ENCODE results near the gene COX10.
"Not testable (repeated sequence)": the region's sequence is repeated elsewhere in the genome, so short reads cannot be mapped to it uniquely, and the experiment has no call there.

Gene COX10

DNA sequence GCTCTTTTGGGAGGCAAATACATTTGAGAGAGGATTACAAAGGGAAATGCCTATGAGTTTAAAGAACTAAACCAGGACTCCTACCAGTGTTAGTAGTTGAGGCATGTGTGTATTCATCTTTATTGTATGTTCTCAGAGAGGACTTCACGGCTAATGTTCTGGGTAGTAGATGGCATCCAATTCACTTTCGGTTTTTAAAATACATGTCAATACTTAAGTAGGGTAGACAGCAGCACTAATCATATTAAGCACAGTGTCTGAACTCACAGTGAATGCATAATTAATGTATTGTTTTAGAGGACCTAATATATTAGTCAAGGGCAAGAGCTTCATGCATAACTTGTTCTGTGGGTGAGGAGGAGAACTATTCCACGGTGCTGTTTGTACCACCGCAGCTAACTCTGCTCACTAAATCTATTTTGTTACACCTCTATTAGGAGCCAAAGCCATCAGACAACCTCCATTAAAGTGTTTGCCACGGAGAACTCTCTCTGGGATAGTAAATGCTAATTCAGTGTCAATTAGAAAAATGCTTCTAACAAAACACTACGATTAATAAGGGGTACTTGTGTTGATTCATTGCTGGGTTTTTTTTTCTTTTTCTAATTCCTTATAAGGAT, 56.3 kb downstream of the COX10 start:
- no peak for DNase-seq

DNA sequence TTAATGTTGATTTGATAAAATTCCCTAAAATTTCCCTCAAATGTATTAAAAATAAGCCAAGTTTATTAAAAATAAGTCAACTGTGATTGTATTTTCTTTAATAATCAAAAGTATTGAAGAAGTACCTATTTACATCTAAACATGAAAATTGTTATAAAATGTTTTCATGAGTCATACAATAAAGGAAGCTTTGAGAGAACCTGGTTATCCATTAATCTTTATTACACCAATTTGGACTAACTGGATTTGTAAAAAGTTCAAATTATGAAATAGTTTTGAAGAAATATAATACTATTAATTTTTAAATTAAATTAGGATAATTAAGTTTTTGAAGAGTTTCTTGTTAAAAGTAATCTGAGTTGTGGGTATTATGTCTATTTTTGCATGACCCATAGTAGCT, 63.8 kb downstream of the COX10 start:
- DNase-seq = no peak

DNA sequence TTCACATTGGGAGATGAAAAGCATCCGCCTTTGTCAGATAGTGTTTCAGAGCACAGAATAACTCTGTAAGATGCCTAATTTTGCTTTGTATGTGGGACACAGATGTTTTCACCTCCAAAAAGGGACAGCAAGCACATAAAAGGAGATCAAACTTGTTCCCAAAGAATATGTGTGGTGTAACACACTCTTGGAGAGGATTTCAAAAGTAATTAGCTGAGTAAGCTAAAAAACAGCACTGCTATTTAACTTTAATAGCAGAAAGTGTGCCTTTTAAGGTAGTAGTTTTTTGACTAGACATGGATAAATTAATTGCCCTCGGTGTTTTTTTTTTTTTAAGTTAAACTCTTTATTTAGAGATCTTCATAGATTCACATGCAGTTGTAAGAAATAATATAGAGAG, 65.2 kb downstream of the COX10 start:
- no peak for DNase-seq

DNA sequence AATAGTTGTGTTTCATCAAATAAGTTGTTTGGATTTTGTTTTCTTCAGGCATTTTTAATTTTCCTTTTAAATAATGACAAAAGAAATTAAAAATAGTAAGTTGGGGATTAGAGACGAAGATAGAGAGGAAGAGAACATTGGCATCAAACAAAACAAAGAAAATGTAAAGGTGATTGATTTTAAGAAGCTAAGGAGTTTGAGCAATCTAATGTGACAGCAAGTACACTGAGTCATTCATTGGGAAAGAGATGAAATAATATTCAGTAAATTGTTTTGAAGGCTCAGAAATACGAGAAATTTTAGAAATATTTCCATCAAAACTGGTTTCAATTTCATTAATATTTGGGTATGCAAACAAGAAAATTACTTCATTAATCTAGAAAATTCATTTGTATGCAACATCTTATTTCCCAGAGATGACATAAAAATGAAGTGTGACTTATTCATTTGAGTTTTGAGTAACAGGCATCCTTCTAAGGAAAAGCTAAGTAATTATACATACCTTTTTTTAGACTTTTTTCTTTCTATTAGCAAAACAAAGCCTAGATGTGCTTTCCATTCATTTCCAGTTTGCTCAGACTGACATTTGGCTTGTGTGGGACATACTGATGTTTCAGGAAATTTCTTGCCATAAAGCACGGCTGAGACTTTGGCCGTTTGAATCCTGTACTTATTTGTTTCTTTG, 66.7 kb downstream of the COX10 start:
- no peak for DNase-seq

DNA sequence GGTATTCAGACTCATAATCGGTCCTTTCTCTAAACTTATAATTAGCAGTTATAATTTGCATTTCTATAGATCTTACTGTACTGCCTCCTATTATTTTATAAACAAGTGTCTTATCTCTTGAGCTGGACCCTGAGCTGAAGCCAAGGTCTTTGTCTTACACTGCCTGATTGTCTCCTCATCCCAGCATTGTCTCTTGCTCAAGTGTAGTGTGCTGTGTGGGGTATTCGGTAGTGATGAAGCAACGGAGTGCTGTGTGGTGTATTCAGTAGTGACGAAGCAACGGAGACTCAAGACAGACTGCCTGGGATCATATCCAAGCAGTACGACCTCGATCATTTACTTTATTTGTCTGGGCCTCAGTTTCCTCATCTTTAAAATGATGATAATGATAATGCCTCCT, 69.3 kb downstream of the COX10 start:
- no peak for DNase-seq

DNA sequence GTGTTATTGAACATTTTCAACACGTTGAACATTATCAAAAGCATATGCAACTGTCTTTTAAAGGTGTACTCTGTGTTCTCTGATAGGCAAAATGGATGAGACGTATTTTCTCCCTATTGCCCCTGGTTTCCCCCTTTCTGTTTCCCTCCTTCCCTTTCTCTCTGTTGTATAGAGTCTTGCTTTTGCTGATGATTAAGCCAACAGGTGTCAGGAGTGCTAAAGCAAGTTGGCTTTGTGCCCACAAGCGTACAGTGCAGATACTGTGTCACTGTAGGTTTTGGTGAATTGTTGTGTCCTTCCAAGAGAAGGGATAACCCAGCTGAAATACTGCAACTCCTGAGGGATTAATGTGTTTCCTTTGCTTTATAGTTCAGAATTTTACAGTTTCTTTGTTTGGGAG, 74.4 kb downstream of the COX10 start:
- peak; percentile 15 for DNase-seq

DNA sequence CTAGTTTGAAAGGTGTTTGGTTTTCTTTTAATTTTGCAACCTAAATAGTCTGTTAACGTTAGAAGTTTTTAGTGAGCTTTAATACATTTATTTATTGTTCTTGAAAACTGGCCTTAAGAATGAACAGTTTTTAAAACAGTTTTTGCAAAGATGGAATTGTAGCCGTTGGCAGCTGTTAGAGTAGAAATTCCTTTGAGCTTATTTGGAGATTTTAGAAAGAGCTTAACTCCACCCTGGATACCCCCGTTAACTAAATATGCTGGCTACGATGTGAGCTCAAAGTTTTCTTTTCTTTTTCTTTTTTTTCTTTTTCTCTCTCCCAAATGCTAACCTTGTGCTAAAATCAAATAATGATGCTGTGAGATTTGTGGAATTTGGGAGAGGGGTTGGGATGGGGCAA, 75.2 kb downstream of the COX10 start:
- no peak for DNase-seq

DNA sequence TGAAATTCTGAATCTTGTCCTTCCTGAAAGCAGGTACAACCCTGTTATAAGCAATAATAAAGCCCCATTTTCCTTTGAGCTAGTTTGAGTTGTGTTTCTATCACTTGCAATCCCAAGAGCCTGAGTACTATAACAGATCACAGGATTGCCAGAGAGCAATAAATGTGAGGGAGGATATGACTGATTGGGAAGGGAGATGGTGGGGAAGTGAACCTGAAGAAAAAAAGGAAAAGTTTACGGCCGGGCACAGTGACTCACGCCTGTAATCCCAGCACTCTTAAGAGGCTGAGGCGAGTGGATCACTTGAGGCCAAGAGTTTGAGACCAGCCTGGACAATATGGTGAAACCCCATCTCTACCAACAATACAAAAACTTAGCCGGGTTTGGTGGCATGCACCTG, 80.4 kb downstream of the COX10 start:
- no peak for DNase-seq

DNA sequence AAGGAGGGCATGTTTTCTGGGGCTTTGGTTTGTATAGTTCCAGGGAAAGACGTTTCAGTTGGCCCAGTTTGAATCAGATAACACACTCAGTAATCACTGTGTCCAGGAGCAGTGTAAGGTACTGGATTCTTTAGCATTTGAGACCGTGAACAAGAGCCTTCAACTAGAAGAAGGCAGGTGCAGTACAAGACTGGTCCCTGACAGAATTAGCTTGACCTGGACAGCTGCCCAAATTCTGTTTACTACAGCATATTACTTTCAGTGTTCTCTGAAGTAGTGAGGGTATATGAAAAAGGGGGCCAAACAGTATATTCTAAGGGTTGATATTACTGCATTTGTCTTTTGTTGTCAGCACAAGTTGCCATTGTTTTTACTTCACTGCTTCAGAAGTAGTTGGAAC, 81.3 kb downstream of the COX10 start:
- no peak for DNase-seq

DNA sequence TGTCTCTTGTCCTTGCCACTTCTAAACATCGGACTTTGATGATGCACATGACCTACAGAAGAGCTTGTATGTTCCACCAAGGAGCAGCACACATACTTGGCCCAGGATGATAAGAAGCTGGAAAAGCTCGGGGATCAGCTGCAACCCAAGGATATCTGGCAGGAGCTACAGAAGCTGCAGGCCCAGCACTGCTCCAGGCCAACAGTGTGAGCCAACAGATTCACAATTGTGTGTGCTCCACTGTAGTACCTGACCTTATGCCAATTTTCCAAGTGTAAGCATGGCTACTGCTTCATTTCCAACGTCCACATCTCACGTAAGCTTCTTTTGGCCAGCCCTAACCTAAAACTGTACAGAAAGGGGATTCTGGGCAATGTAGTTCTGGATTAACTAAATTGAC, 83.4 kb downstream of the COX10 start:
- DNase-seq = no peak

DNA sequence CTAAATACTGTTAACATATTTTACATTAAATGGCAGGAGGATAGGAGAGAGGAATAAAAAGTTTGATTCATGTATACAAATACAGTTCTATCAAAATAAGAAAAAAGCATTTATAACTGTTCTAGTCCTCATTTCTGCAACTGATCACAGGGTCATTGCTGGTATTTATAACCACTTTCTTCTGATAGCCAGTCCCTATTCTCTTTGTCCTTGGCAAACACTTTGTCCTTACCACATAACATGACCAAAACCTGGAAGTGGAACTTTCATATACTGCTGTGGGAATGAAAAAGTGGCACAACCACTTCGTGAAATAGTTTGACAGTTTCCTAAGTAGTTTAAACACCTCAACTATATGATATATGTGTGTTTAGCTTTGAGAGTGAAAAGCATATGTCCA, 84.1 kb downstream of the COX10 start:
- DNase-seq = no peak

DNA sequence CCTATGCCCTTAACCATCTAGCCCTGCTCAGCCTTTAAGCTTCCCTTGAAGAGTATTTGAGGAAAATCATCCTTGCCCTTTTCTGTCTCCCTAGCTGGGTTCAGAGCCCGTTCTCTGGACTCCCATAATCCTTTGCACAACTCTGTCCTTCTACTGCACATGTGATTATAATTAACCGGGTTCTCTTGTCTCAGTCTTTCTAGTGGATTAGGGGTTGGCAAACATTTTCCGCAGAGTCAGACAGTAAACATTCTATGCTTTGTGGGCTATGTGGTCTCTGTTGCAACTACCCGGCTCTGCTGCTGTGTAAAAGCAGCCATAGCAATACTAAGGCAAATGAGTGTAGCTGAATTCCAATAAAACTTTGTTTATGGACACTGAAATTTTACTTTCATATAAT, 87.4 kb downstream of the COX10 start:
- no peak for DNase-seq

DNA sequence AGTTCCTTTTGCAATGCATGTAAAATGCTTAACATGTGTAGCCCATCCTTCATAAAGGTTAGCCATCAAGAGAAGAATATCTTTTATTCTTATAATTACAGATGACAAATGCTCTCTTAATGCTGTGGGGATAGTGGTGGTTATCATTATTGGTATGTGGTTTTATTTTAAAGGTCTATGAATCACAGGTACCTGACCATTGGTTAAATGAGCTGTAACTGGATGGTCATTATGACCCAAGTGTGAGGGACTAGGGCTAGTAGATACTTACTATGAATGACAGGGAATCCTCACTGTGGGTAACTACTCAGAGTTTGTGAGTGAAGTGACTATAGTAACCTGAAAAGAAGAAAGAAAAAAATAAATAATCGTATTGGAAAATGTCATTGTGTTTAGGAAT, 88.5 kb downstream of the COX10 start:
- DNase-seq = no peak

DNA sequence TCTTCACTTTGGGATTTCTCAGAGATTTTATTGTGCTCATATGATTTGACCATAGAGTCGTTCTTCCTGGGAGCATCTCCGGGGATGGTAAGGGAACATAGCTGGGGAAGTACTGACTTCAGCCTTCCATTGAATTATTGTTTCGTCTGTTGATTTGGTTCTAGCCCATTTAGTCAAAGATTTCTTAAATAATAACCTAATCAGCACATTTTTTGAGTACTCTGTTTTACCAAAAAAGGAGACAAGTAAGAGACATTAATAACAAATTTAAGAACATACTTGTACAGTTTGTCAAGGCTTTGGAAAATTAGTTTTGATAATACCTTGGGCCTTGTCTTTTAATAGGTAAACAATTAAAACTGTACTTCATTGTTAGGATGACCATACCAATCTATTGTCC, 89.4 kb downstream of the COX10 start:
- no peak for DNase-seq

DNA sequence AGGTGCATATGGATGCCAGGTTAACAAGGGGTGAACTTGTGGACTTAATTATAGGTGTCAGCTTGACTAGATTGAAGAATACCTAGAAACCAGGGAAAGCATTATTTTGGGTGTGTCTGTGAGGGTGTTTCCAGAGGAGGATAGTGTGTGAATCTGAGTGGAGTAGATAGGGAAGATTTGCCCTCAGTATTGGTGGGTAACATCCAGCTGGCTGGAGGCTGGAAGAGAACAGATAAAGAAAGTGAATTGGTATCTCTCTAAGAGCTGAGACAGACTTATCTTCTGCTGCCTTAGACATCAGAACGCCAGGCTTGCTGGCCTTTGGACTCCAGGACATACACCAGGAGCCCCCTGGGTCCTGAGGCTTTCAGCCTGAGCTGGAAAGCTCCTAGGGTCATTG, 92.1 kb downstream of the COX10 start:
- no peak for DNase-seq

DNA sequence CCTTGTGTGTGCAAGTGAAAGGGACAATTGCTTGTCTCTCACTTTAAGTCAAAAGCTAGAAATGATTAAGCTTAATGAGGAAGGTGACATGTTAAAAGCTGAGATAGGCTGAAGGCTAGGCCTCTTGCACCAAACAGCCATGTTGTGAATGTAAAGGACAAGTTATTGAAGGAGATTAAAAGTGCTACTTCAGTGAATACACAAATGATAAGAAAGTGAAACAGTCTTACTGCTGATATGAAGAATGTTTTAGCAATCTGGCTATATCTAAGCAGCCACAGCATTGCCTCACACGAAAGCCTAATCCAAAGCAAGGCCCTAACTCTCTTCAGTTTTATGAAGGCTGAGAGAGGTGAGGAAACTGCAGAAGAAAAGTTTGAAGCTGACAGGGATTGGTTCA, 96.3 kb downstream of the COX10 start:
- no peak for DNase-seq

DNA sequence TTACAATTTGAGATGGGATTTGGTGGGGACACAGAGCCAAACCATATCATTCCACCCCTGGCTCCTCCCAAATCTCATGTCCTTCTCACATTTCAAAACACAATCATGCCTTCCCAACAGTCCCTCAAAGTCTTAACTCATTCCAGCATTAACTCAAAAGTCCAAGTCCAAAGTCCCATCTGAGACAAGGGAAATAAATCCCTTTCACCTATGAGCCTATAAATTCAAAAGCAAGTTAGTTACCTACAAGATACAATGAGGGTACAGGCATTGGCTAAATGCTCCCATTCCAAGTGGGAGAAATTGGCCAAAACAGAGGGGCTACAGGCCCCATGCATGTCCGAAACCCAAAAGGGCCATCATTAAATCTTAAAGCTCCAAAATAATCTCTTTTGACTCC, 98.5 kb downstream of the COX10 start:
- DNase-seq = not testable (repeated sequence)

DNA sequence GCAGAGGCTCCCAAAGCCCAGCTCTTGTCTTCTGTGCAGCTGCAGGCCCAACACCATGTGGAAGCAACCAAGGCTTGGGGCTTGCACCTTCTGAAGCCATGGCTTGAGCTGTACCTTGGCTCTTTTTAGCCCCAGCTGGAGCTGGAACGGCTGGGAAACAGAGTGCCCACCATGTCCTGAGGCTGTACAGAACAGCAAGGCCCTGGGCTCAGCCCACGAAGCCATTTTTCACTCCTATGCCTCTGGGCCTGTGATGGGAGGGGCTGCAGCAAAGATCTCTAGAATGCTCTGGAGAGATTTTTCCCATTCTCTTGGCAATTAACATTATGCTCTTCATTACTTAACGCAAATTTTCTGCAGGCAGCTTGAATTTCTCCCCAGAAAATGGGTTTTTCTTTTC, 99.3 kb downstream of the COX10 start:
- no peak for DNase-seq

DNA sequence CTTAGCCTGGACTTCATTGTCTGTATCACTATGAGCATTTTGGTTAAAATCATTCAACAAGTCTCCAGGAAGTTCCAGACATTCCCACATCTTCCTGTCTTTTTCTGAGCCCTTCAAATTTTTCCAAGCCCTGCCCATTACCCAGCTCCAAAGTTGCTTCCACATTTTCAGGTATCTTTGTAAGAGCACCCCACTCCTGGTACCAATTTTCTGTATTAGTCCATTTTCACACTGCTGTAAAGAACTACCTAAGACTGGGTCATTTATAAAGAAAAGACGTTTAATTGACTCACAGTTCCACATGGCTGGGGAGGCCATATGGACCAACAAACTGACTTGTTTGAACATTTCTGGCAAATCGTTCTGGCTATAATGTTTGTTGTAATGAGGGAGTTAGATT, 100.0 kb downstream of the COX10 start:
- DNase-seq = no peak

DNA sequence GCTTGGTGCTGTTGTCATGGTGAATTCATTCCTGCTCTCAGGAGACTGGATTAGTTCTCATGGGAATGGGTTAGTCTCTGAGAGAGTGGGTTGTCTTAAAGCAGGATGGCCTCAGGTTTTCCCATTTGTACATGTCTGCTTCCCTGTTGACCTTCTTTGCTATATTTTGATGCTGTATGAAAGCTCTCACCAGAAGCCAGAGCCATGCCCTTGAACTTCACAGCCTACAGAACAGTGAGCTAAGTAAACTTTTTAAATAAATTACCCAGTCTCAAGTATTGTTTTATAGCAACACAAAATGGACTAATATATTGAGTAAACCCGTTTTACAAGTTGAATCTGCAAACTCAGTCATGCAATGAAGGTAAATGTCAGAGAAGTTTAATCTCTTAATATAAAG, 100.6 kb downstream of the COX10 start:
- no peak for DNase-seq

DNA sequence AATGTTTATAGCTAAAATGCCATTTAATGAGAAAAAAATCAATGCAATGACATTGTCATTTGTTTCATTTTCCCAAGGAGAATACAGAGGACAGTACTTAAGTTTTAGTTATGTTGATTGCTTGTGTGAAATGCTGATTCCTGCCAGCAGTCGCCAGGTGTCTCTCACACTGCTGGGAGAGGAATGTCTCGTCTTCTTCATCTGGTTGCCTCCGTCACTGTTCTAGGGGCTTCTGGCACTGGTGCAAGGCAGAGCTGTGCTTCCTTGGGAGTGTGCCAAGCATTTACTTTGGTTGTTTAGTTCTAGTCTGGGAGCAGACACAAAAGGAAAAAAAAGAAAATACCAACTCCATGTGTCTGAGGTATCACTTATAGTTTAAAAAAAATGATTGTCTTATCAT, 107.7 kb downstream of the COX10 start:
- DNase-seq = not testable (repeated sequence)

DNA sequence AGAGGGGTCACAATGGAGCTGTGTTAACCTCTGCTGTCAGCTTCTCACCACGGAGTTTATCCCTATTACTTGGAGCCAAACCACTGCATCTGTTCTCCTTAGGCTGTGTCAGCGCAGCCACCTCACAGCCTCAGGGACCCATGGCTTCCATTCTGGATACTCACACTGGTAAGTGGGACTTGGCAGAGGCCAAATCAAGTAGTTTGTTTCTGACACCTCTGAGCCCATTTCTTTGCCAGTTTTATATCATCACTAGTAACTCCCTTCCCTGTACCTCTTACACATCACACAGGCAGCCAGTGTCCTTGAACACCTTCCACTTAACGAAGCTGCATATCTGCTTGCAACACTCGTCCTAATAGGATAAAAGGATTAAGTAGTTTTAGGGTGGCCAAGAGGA, 108.5 kb downstream of the COX10 start:
- not testable (repeated sequence) for DNase-seq

DNA sequence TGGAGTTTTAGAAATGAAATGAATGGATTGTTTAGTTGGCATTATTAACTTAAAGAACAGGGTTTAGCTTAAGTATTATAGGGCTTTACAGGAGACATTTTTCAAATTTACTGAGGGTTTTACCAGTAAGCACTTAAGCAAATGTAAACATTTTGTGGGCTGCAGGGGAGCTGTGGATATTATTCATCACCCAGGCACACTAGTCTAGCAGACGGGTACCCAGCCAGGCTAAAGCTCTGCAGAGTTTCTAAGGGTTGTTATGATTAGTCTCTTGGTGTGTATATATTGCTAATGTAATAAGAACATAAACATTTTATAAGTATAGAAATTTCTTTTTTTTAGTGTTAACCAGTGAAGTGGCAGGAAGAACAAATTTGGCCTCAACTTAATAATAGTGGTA, 110.6 kb downstream of the COX10 start:
- not testable (repeated sequence) for DNase-seq

DNA sequence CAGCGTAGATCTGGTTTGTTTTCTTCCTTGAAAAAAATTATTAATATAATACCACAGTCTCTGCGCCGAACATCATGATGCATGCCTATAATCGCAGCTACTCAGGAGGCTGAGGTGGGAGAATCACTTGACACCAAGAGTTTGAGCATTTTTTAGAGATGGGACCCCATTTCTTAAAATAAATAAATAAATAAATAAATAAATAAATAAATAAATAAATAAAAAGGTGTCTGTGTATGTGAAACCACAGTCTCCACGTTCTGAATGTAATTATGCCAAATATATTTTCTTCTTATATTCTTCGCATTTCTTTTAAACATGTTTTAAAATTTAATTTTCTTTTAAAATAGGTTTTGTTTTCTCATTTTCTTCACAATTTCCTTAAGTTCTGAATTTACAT, 112.8 kb downstream of the COX10 start:
- not testable (repeated sequence) for DNase-seq

DNA sequence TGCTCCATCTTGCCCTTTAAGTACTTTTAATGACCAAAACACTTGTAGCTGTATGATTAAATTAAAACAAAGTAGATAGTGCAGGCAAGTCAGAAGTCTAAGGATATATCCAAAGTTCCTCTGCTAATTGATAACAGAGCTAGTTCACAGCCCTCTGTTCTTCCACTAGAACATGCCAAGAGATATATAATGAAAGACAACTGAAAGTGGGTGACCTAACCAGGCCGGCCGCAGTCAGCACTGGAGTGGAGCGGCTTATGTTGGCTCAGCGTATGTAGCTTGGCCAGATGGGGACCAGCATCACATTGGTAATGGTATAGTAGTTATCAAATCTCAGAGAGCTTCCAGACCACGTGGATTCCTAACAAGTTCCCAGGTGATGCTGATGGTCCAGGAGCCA, 115.2 kb downstream of the COX10 start:
- DNase-seq = not testable (repeated sequence)
